NB4 (cell line): ENCODE results near the gene PSG7.
"Not testable (repeated sequence)": the region's sequence is repeated elsewhere in the genome, so short reads cannot be mapped to it uniquely, and the experiment has no call there.

Experiments used
- CTCF ChIP-seq: IDR thresholded peaks from one replicate; pipeline ENCODE4 v1.5.1; 2012; ENCODE audit warnings: low read depth, low read length
- MAX ChIP-seq: IDR thresholded peaks from 2 replicates; pipeline ENCODE4 v1.6.1; 2011; ENCODE audit warnings: low read depth, low read length
- MYC ChIP-seq: IDR thresholded peaks from 2 replicates; pipeline ENCODE4 v1.6.1; 2011; ENCODE audit warnings: low read depth, low read length
- POLR2A ChIP-seq: IDR thresholded peaks from 2 replicates; pipeline ENCODE4 v1.6.1; 2011; ENCODE audit warnings: mild to moderate bottlenecking; ENCODE audit not compliant: insufficient read length; ENCODE audit errors: extremely low read depth

- TF ChIP-seq POLR2A, CTCF, MYC, MAX: not testable (repeated sequence)
Measured at GRCh38 chr19:42899674-42900073, 37.3 kb downstream of the PSG7 start.
